SK-N-SH treated with all-trans-retinoic acid at 6 μM for 48 hours (cell line): ENCODE results near the gene IFNG-AS1.

ENCODE experiments used
- ARNTL ChIP-seq: fragments of 450-650 bp; formaldehyde crosslinking; IDR thresholded peaks from 2 replicates; pipeline ENCODE4 v1.5.0; 2020; ENCODE audit warnings: low read depth, mild to moderate bottlenecking, moderate library complexity, borderline replicate concordance
- PPARA ChIP-seq: fragments of 250-450 bp; sonication (Bioruptor Pico); IDR thresholded peaks from 2 replicates; pipeline ENCODE4 v1.5.0; 2020; ENCODE audit warnings: mild to moderate bottlenecking, borderline replicate concordance
- SNAI2 ChIP-seq: fragments of 250-450 bp; sonication (Bioruptor Pico); IDR thresholded peaks from 2 replicates; pipeline ENCODE4 v1.5.0; 2020; ENCODE audit warnings: mild to moderate bottlenecking, moderate library complexity
- TCF4 ChIP-seq: fragments of 250-450 bp; sonication (Bioruptor Pico); IDR thresholded peaks from 2 replicates; pipeline ENCODE4 v1.8.0; 2021; ENCODE audit warnings: mild to moderate bottlenecking, moderate library complexity, borderline replicate concordance
- TOX ChIP-seq: fragments of 250-450 bp; sonication (Bioruptor Pico); IDR thresholded peaks from 2 replicates; pipeline ENCODE4 v1.8.0; 2021; ENCODE audit warnings: mild to moderate bottlenecking, moderate library complexity, borderline replicate concordance
- ZC3H10 ChIP-seq: fragments of 250-450 bp; sonication (Bioruptor Pico); IDR thresholded peaks from 2 replicates; pipeline ENCODE4 v1.5.1; 2021; ENCODE audit warnings: mild to moderate bottlenecking, moderate library complexity
- ZFP30 ChIP-seq: fragments of 450-650 bp; formaldehyde crosslinking; IDR thresholded peaks from 2 replicates; pipeline ENCODE4 v1.5.0; 2022; ENCODE audit warnings: mild to moderate bottlenecking, moderate library complexity
- TF ChIP-seq, protein P1 (sequence below): fragments of 250-450 bp; sonication (Bioruptor Pico); IDR thresholded peaks from 2 replicates; pipeline ENCODE4 v1.5.1; 2020; ENCODE audit warnings: low read depth, mild to moderate bottlenecking, moderate library complexity
- TF ChIP-seq, protein P2 (sequence below): fragments of 250-450 bp; sonication (Bioruptor Pico); IDR thresholded peaks from 2 replicates; pipeline ENCODE4 v1.5.0; 2020; ENCODE audit warnings: mild to moderate bottlenecking, moderate library complexity
- TF ChIP-seq, protein P3 (sequence below): fragments of 250-450 bp; sonication (Bioruptor Pico); IDR thresholded peaks from 2 replicates; pipeline ENCODE4 v1.8.0; 2020; ENCODE audit warnings: mild to moderate bottlenecking, moderate library complexity, borderline replicate concordance

DNA sequence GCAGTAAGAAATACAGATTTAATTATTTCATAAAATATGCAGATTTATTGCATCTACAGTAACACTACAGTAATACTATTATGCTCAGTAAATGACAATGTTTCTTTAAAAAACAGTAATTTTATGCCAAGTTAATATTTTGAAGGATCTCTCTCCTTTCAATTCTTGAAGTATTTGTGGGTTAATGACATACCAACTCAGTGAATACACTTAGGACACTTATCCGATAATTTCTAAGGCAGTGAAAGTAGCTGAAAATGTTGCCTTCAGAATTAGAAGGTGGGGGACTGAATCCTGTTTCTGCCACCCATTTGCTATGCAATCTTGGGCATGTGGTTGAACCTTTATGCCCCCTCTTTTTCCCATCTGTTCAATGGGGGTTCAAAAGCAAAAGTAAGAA is 24.8 kb upstream of the IFNG-AS1 start:
- TF ChIP-seq, protein P1, sequence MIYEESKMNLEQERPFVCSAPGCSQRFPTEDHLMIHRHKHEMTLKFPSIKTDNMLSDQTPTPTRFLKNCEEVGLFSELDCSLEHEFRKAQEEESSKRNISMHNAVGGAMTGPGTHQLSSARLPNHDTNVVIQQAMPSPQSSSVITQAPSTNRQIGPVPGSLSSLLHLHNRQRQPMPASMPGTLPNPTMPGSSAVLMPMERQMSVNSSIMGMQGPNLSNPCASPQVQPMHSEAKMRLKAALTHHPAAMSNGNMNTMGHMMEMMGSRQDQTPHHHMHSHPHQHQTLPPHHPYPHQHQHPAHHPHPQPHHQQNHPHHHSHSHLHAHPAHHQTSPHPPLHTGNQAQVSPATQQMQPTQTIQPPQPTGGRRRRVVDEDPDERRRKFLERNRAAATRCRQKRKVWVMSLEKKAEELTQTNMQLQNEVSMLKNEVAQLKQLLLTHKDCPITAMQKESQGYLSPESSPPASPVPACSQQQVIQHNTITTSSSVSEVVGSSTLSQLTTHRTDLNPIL (CRISPR knock-in tag) = no peak
- TF ChIP-seq TCF4 (CRISPR knock-in tag) = no peak
- TF ChIP-seq SNAI2 (CRISPR knock-in tag) = no peak
- no peak for TF ChIP-seq ZC3H10 (CRISPR knock-in tag)
- TF ChIP-seq ARNTL (CRISPR knock-in tag) = no peak
- no peak for TF ChIP-seq PPARA (CRISPR knock-in tag)
- TF ChIP-seq, protein P2, sequence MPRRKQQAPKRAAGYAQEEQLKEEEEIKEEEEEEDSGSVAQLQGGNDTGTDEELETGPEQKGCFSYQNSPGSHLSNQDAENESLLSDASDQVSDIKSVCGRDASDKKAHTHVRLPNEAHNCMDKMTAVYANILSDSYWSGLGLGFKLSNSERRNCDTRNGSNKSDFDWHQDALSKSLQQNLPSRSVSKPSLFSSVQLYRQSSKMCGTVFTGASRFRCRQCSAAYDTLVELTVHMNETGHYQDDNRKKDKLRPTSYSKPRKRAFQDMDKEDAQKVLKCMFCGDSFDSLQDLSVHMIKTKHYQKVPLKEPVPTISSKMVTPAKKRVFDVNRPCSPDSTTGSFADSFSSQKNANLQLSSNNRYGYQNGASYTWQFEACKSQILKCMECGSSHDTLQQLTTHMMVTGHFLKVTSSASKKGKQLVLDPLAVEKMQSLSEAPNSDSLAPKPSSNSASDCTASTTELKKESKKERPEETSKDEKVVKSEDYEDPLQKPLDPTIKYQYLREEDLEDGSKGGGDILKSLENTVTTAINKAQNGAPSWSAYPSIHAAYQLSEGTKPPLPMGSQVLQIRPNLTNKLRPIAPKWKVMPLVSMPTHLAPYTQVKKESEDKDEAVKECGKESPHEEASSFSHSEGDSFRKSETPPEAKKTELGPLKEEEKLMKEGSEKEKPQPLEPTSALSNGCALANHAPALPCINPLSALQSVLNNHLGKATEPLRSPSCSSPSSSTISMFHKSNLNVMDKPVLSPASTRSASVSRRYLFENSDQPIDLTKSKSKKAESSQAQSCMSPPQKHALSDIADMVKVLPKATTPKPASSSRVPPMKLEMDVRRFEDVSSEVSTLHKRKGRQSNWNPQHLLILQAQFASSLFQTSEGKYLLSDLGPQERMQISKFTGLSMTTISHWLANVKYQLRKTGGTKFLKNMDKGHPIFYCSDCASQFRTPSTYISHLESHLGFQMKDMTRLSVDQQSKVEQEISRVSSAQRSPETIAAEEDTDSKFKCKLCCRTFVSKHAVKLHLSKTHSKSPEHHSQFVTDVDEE (CRISPR knock-in tag) = no peak
- TF ChIP-seq, protein P3, sequence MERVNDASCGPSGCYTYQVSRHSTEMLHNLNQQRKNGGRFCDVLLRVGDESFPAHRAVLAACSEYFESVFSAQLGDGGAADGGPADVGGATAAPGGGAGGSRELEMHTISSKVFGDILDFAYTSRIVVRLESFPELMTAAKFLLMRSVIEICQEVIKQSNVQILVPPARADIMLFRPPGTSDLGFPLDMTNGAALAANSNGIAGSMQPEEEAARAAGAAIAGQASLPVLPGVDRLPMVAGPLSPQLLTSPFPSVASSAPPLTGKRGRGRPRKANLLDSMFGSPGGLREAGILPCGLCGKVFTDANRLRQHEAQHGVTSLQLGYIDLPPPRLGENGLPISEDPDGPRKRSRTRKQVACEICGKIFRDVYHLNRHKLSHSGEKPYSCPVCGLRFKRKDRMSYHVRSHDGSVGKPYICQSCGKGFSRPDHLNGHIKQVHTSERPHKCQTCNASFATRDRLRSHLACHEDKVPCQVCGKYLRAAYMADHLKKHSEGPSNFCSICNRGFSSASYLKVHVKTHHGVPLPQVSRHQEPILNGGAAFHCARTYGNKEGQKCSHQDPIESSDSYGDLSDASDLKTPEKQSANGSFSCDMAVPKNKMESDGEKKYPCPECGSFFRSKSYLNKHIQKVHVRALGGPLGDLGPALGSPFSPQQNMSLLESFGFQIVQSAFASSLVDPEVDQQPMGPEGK (CRISPR knock-in tag) = no peak
- no peak for TF ChIP-seq ZFP30 (CRISPR knock-in tag)
- no peak for TF ChIP-seq TOX (CRISPR knock-in tag)
